ENCODE measurements around the gene REPS2.

DNA sequence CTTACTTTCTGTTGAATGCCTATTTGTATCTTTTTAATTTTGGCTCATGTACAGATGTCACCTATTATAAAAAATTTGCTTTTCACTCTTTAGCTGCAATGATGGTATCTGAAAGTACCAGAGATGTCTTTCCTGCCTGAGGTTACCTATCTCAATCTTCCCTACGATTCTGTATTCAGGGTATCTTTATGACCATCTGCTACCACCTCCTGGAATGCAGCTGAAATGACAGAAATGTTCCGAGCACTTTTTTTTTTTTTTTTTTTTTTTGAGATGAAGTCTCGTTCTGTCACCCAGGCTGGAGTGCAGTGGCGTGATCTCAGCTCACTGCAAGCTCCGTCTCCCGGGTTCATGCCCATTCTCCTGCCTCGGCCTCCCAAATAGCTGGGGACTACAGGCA, 136.4 kb downstream of the REPS2 start:
- TF ChIP-seq POLR2A (IDR thresholded peaks at IDR 0.05) (no peak), CTCF (IDR thresholded peaks at IDR 0.05) (no peak)

All from transverse colon (tissue), 3 donors.